NT2/D1 (cell line): Measurements from ENCODE around the gene XRCC4.

Experiments used
- SUZ12 ChIP-seq: IDR thresholded peaks from 2 replicates; pipeline ENCODE4 v1.6.1; 2011; ENCODE audit not compliant: insufficient read length, insufficient read depth; ENCODE audit errors: extremely low read depth
- YY1 ChIP-seq: IDR thresholded peaks from 2 replicates; pipeline ENCODE4 v1.6.1; 2011; ENCODE audit not compliant: insufficient read length, insufficient read depth

DNA sequence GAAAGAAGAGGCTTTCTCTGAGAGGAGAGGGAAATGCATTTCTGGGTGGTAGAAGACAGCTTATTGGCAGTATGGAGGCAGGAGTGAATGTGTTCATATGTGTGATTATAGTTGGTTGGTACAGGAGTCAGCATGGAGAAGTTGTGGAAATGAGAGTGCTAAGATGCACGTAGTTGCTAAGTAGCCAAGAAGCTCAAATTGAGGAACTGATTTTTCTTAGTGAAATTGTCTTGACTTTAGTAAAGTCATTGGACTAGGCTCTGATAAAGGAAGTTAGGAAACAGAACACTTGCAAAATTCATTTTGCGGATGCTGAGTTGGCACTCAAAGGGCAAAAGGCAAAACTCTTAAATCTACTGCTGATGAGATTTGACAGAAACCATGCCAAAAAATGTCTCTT is 235.3 kb downstream of the XRCC4 start:
- TF ChIP-seq SUZ12 (no peak), YY1 (no peak)
